Progenitor cell of endocrine pancreas (in vitro differentiated cells): ENCODE results near the gene GGACT. TPM values are rescaled to one million over a fixed set of nuclear protein-coding genes. Genes with fewer than 3 reads are reported as not detected.
"Not testable (repeated sequence)": the region's sequence is repeated elsewhere in the genome, so short reads cannot be mapped to it uniquely, and the experiment has no call there.

ENCODE experiments used
- DNase-seq: peaks from one replicate; pipeline ENCODE4 v3.0.0; 2021; ENCODE audit warnings: low spot score; ENCODE audit not compliant: unreplicated experiment
- H3K27ac Mint-ChIP-seq: 2 replicates; pipeline ENCODE4 v1.8.0; 2021; ENCODE audit warnings: mild to moderate bottlenecking, moderate library complexity, mixed read lengths
- H3K27me3 Mint-ChIP-seq: 2 replicates; pipeline ENCODE4 v1.8.0; 2021; ENCODE audit warnings: mixed read lengths
- H3K36me3 Mint-ChIP-seq: 2 replicates; pipeline ENCODE4 v1.8.0; 2022; ENCODE audit warnings: mixed read lengths; ENCODE audit not compliant: insufficient read depth
- H3K4me1 Mint-ChIP-seq: 2 replicates; pipeline ENCODE4 v1.8.0; 2021; ENCODE audit warnings: low read depth, mixed read lengths
- H3K4me3 Mint-ChIP-seq: 2 replicates; pipeline ENCODE4 v1.8.0; 2021; ENCODE audit warnings: low read depth, mild to moderate bottlenecking, moderate library complexity, mixed read lengths
- H3K9me3 Mint-ChIP-seq: 2 replicates; pipeline ENCODE4 v1.8.0; 2021; ENCODE audit warnings: low read depth, mixed read lengths
- CTCF ChIP-seq: fragments of 200-600 bp; sonication (generic); IDR thresholded peaks from one replicate; pipeline ENCODE4 v1.5.0; 2021; ENCODE audit warnings: antibody characterized with exemption, mild to moderate bottlenecking; ENCODE audit not compliant: unreplicated experiment
- total RNA-seq: library from RNA; stranded (reverse); gene quantifications from 2 replicates; pipeline ENCODE4 v1.2.1, GENCODE V29; 2021

The GGACT gene
- total RNA-seq, 1 donor from 2014 or later, result 3.7 TPM

GRCh38 chr13:100620792-100621191 is 32.2 kb upstream of the GGACT start:
- peaks cover 63% of the 10 kb centered on the region for H3K36me3 Mint-ChIP-seq
- no peaks in the 10 kb centered on the region for H3K27me3 Mint-ChIP-seq
- no peak for DNase-seq
- peaks cover 29% of the 10 kb centered on the region for H3K9me3 Mint-ChIP-seq
- no peak for TF ChIP-seq CTCF
- no peaks in the 10 kb centered on the region for H3K4me1 Mint-ChIP-seq
- no peak overlapping the region for H3K27ac Mint-ChIP-seq
- no peak overlapping the region for H3K4me3 Mint-ChIP-seq

- H3K4me1 Mint-ChIP-seq, result no peaks in the 10 kb centered on the region
- no peak for TF ChIP-seq CTCF
- H3K4me3 Mint-ChIP-seq, result no peak overlapping the region
- H3K9me3 Mint-ChIP-seq, result peaks cover 29% of the 10 kb centered on the region
- no peak overlapping the region for H3K27ac Mint-ChIP-seq
- no peak for DNase-seq
- no peaks in the 10 kb centered on the region for H3K27me3 Mint-ChIP-seq
- H3K36me3 Mint-ChIP-seq, result peaks cover 60% of the 10 kb centered on the region
Observed at GRCh38 chr13:100619940-100620339, 31.4 kb upstream of the GGACT start.

- peaks cover 53% of the 10 kb centered on the region for H3K36me3 Mint-ChIP-seq
- not testable (repeated sequence) for H3K4me1 Mint-ChIP-seq, DNase-seq, H3K27me3 Mint-ChIP-seq, H3K27ac Mint-ChIP-seq, H3K4me3 Mint-ChIP-seq
- H3K9me3 Mint-ChIP-seq, result peaks cover 29% of the 10 kb centered on the region
Observed at GRCh38 chr13:100618897-100619296, 30.3 kb upstream of the GGACT start.

GRCh38 chr13:100613031-100613430 is 24.4 kb upstream of the GGACT start:
- no peak overlapping the region for H3K4me3 Mint-ChIP-seq

GRCh38 chr13:100611678-100612492 is 23.3 kb upstream of the GGACT start:
- H3K27me3 Mint-ChIP-seq, result no peaks in the 10 kb centered on the region
- peaks cover 3% of the 10 kb centered on the region for H3K9me3 Mint-ChIP-seq
- peaks cover 5% of the 10 kb centered on the region for H3K4me1 Mint-ChIP-seq
- no peak for TF ChIP-seq CTCF
- no peak for DNase-seq
- H3K27ac Mint-ChIP-seq, result no peak overlapping the region
- H3K4me3 Mint-ChIP-seq, result no peak overlapping the region
- H3K36me3 Mint-ChIP-seq, result peaks cover 24% of the 10 kb centered on the region

More at GRCh38 chr13:100613031-100613430, 24.4 kb upstream of the GGACT start:
- no peak for DNase-seq
- Mint-ChIP-seq H3K27me3 (no peaks in the 10 kb centered on the region), H3K36me3 (peaks cover 30% of the 10 kb centered on the region), H3K27ac (no peak overlapping the region), H3K9me3 (peaks cover 7% of the 10 kb centered on the region), H3K4me1 (peaks cover 5% of the 10 kb centered on the region)
- no peak for TF ChIP-seq CTCF
